ENCODE data around the gene CACHD1.

- TF ChIP-seq, protein P1, sequence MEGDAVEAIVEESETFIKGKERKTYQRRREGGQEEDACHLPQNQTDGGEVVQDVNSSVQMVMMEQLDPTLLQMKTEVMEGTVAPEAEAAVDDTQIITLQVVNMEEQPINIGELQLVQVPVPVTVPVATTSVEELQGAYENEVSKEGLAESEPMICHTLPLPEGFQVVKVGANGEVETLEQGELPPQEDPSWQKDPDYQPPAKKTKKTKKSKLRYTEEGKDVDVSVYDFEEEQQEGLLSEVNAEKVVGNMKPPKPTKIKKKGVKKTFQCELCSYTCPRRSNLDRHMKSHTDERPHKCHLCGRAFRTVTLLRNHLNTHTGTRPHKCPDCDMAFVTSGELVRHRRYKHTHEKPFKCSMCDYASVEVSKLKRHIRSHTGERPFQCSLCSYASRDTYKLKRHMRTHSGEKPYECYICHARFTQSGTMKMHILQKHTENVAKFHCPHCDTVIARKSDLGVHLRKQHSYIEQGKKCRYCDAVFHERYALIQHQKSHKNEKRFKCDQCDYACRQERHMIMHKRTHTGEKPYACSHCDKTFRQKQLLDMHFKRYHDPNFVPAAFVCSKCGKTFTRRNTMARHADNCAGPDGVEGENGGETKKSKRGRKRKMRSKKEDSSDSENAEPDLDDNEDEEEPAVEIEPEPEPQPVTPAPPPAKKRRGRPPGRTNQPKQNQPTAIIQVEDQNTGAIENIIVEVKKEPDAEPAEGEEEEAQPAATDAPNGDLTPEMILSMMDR (IDR thresholded peaks at IDR 0.05; ENCODE audit: low read depth, low read length) = no peak
- no peak for TF ChIP-seq EZH2phosphoT487 (IDR thresholded peaks at IDR 0.05; ENCODE audit: low read depth)
Measured at GRCh38 chr1:64479874-64480273, 9.9 kb downstream of the CACHD1 start.
